ENCODE measurements around the gene TUSC2. TPM values are rescaled to one million over a fixed set of nuclear protein-coding genes. Genes with fewer than 3 reads are reported as not detected.

TUSC2 gene
- total and polyA plus RNA-seq, 9 of the 15 experiments (the other 6 are each of a cell fraction or from before 2014, with no cell fraction given) = 2.8 to 67.5 (median 25.8) TPM

GRCh38 chr3:50321336-50322114, 6.5 kb downstream of the TUSC2 start (continued):
- TF ChIP-seq ZMIZ1 (IDR thresholded peaks at IDR 0.05; ENCODE audit: low read depth in 2 of 2, low read length in 2 of 2) (0 out of 4 replicates have a peak, but pooled peaks of 1 of the 2 experiments have one; percentile 12), NEUROD1 (IDR thresholded peaks at IDR 0.05; ENCODE audit: borderline replicate concordance, low read depth, low read length, partially characterized antibody) (peak; percentile 97), PHF8 (IDR thresholded peaks at IDR 0.05; ENCODE audit: borderline replicate concordance, low read length) (peak; percentile 66; the same call in 1 of the 2 replicates), TEAD1 (CRISPR knock-in tag; IDR thresholded peaks at IDR 0.05) (no peak; a peak in 1 of 4 replicates), MCM7 (IDR thresholded peaks at IDR 0.05) (no peak), BHLHE40 (IDR thresholded peaks at IDR 0.05; ENCODE audit: low read length) (peak; percentile 89), VEZF1 (CRISPR knock-in tag; IDR thresholded peaks at IDR 0.05) (peak; percentile 95), ATF1 (CRISPR knock-in tag; IDR thresholded peaks at IDR 0.05) (no peak), ATF1 (tag; IDR thresholded peaks at IDR 0.05) (0 out of 2 replicates have a peak, but pooled peaks have one; percentile 32)
